GM21447 (cell line): ENCODE measurements around the gene CCL19.

Experiments used
- ATAC-seq: cut with Tn5 transposase; IDR thresholded peaks from one replicate; pipeline ENCODE4 v1.9.1; 2021; ENCODE audit not compliant: unreplicated experiment

CCL19 gene

DNA sequence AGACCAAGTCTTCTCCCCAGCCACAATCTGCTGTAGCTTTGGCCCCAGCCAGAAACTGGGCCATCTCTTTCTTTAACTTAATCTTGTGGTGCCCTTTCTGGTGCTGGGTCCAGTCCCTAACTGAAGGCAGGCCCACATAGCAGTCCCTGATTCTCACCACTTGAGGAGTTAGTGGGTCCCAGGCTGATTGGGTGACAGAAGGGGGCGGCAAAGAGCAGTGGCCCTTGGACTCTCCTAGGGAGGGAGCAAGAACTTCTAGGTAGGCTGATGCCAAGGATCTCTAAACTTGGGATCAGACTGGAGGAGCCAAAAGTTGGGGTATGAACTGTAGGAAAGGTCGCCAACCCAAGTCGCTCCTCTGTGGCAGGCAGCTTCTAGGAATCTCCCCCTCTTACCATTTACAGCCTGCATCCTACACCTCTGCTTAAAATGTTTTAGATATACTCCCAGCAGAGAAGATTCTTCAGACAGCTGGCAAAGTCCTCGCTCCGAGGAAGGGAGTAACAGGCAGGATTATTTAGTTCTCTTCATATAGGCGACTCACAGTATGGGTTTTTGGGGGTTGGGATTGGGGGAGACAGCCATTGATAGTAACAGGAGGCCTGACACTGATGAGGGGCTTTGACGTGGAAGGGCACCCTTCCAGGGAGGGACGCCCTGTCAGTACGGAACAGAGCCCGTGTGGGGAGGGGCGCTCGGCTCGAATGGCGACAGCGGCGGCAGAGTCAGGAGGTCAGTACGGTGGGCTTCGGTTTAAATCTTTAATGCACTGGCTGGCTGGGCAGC is 26.6 kb downstream of the CCL19 start:
- ATAC-seq: peak; percentile 56

DNA sequence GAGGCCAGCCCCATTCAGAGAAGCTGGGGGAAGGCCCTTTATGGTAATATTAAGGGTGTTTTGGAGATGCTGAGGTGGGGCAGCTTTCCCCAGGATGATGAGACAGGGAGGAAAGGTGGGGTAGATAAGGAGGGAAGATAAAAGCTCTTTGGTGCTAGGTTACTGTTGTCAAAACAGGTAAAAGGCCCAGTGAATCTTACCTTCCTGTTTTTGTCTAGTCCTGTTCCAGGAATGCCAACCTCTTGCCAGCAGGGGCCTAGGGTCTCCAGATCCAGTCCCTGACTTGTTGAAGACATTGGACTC is 27.8 kb downstream of the CCL19 start:
- ATAC-seq: no peak

DNA sequence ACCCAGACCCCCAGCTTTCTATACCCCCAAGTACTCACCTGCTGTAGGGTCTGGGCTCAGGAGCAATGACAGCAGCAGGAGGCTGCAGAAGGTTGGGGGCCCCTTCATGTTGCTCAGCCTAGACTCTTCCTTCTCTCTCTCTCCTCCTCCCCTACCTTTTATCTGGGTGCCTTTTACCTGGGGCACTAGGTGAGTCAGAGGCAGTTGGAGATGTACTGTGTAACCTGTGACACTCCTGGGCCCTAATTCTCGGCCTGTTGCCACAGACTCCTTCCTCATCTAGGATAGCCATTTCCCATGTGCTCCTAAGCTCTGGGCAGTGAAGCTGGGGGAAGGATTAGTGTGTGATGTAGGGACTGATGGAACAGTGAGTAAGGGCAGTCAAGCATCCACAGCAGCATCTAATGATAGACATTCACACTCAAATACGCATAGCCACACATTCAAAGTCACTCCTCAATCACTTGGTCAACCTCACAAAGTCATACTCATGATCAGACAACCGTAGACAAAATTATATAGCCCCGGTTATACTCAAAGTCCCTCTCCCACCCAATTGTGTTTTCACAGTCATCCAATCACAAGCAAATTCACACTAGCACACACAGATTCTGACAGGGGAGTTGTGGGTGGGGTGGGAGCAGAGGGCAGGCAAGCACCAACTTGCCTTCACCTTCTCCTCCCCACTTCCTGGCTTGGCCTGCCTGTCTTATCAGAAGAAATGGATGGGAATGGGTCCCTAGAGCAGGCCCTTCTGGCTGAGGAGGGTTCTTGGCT is 28.4 kb downstream of the CCL19 start, which contains the start of gene CCL27:
TSS of gene CCL27 (minus strand) at position 132 of the 777 bp plus-strand sequence. CDS start at position 108, 24 bp downstream.
- no peak for ATAC-seq

DNA sequence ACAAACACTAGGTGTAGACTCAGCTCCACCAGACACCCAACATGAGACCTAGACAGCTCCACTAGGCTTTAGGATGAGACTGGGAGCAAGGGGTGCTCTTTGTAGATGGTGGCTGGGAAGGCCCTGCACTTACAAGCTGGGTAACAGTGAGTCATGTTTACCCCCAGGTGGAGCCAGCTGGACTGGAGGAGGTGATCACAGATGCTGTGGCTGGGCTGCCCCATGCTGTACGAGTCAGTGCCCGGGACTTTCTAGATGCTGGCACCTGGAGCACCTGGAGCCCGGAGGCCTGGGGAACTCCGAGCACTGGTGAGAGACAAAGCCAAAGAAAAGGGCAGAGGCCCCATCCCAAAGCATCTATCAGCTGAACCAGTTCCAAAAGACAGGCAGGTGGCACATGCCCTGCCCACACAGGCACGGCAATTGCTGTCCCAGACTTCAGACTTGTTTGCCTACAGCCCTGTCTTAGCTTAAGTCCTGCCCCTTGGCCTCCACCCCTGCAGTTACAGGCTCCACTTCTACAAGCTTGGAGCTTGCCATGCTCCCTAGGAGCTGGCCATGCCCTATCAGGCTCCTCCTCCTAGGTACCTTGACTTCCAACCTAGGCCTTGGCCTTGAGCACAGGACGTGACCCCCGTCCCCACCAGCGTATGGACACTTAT is 31.4 kb downstream of the CCL19 start:
- ATAC-seq: no peak

DNA sequence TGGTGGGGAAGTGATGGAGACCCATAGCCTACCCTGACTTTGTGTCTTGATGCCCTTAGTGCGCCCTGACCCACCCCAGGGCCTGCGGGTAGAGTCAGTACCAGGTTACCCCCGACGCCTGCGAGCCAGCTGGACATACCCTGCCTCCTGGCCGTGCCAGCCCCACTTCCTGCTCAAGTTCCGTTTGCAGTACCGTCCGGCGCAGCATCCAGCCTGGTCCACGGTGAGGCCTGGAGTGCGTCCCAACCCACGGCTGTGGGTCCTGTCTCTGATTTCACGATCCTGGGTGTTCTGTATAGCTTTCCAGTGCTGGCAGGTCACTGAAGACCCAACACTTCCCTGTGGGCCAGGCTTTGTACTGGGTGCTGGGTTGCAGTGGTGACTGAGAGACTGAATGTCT is 32.6 kb downstream of the CCL19 start:
- no peak for ATAC-seq

DNA sequence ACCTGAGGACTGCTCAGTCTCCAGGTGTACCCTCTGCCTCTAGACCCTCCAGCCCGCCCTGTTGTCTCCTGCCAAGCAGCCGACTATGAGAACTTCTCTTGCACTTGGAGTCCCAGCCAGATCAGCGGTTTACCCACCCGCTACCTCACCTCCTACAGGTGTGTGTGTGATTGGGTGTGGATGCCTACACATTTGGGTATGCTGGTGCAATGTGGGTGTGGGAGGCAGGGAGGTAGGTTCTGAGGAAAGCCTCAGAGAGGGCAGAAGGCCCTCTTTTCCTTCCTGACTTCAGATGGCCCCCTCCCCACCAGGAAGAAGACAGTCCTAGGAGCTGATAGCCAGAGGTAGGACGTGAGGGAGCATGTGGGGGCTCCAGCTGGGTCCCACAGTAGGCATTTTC is 34.1 kb downstream of the CCL19 start:
- no peak for ATAC-seq

DNA sequence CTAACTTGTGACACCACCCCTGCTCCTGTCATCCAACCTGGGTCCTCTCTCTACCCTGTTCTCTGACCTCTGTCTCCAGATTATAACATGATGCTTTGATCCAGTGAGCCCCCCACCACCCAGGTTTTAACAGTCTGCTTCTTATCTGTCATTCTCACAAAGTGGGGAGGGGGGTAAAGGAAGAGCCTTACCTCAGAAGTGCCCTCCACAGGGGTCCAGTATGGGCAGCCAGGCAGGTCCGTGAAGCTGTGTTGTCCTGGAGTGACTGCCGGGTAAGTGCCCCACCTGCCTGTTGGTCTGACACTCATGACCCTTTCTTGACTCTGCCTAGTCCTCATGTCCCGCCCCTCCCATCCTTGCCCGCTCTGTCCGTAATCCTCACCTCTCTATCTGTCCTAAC is 35.7 kb downstream of the CCL19 start:
- ATAC-seq: no peak

DNA sequence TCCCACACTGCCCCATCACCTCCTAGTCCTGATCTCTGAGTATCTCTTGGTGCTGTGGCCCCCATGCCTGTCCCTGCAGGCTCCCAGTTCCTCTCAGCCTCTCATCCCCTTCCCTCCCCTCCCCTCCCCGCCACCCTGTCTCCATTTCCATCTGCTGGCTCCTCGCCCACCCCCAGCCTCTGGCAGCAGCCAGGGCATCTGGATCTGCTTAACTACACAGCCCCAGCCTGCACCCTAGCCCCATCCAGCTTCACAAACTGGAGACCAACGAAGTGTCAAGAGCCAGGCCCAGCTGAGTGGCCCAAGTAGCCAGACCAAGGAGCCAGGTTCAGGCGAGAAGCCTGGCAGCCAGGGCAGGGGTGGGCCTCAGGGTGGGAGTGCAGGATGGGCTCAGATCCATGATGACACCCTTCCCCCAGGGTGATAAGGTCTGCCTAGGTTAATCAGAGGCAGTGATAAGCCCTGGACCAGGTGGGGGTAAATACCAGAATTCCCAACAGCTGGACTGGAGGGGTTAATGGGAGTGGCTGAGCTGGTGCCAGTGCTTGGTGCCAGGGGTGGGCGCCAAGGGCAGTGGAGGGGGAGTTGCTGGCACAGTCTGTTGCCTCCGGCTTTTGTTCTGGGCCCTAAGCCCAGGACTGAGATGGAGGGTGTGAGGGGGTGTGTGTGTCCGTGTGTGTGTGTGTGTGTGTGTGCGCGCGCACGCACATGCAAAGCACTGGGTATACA is 36.6 kb downstream of the CCL19 start:
- no peak for ATAC-seq

DNA sequence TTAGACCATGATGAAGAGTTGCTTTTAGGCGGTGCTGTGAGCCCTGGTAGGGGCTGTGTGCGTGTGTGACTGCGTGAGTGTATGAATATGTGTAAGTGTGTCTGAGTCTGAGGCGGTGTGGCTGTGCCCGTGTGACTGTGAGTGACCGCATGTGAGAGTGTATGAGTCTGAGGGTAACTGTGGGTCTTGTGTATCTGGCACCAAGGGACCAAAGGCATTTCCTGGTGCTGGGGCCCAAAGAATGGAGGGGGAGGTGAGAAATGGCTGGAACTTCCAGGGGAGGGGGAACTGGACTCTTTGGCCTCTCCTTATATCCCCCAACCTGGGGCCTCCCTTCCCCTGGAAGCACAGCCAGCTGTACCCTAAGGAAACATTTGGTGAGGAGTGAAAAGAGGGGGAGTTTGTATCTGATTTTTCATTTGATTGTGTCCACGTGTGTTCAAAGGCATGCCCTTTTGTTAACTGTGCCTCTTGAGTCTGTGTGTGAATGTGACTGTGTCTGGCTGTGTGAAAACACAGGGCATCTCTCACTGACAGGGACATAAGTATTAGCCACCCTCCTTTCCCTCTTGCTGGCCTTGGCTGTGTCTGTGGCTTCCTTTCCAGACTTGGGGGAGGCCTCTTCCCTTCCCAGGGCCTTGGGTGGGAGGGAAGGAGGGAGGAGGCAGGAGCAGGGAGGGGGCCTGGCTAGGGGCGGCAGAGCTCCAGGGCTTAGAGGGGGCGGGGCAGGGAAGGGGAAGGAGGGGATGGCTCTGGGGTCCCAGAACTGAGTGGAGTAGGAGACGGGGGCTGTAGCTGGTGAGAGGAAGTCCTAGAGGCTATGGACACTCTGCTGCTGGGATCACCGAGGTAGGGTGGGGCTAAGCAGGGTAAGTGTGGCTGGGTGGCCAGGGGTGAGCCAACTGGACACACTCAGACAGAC is 37.7 kb downstream of the CCL19 start:
- ATAC-seq: no peak

DNA sequence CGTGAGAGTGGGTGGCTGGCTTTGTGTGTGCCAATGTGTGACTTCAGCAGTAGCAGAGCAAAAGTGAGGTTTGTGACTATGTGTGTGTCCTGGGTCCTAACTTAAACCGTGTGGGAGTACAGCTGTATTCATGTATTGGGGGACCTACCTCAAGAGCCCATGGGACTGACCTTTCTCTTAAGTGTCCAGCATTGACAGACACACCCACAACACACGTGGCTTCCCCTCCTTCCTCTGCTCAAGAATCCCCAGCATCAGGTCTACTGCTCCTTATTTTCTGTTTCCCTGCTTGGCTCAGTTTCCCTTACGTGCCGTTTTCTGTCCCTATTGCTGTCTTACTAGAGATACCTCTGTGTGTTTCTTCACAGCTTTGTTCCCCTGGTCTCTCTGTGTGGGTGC is 38.5 kb downstream of the CCL19 start:
- ATAC-seq: no peak

DNA sequence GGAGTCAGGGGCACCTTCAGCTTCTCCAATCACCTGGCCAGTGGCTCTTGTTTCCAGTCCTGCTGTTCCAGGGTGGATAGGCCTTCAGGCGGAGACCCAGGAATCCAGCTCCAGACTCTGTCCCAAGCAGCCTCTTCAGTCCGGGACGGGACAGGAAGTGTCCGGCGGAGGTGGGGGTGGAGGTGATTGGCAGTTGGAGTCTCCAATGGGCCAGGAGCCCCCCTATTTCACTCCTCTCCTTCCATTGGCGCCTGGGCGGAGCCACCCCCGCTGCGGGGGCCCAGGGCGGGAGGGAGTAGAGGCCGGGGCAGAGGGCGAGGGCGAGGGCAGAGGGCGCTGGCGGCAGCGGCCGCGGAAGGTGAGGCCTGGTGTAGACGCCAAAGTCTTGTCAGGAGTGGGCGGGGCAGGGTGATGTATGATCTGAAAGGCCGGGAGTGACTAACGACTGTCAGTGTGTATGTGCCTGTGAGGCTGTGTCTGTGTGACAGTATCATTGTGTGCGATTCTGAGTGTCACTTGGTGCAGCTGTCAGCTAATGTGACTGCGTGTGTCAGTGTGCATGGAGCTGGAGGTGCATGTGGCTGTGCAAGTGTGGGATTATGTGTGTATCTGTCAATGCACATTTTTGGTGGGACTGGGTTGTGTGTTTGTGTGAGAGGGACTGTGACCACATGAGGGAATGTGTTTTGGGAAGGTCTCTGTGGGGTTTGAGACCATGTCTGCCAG is 39.0 kb downstream of the CCL19 start, which contains the start of gene IL11RA:
TSS of gene IL11RA (plus strand) at position 310 of the 726 bp plus-strand sequence. CDS start 3,033 bp downstream, outside the sequence.
- ATAC-seq: no peak

DNA sequence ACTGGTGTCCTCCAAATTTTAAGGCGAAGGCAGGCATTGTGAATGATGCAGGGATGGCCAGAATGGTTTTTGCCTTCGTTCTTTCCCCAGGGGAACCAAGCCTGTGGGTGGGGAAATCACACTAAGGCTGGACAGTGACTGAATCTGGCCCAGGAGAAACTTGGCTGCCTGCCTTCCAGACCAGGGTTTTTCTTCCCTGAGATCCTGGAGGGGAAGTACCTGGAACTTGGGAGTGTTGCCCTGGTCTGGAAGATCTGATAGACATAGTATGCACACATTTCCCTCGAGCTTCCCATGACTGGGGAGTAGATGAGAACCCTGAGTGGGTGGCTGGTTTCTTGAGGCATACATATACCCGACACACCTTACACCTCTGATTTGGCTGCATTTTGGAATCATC is 39.8 kb downstream of the CCL19 start:
- ATAC-seq: no peak

DNA sequence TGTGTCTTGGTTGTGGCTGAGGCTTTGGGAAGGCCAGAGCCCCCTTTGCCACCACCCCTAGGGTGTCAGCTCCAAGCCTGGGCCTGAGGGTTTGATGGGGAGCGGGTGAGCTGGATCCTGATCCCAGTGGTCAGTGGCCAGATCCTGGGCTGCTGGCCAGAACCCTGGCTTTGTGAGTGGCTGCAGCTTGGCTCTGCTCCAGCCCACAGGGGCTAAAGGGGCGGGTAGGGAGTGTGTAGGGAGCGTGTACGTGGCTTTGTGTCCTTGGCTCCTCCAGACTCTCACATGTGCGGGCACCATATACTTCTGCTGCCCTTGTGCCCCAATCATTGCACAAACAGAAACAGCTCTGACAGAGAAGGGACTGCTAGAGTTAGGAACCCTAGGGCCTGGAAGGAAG is 40.3 kb downstream of the CCL19 start:
- no peak for ATAC-seq

DNA sequence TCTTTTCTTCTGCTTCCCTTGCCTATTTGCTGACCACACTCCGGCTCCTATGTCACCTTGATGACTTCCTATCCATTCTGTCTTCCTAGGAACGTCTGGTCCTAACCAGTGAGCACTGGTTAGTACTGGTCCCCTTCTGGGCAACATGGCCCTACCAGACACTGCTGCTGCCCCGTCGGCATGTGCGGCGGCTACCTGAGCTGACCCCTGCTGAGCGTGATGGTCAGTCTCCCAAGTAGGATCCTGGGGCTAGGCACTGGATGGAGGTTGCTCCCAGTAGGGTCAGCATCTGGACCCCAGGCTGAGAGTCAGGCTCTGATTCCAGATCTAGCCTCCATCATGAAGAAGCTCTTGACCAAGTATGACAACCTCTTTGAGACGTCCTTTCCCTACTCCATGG is 42.4 kb downstream of the CCL19 start:
- no peak for ATAC-seq

DNA sequence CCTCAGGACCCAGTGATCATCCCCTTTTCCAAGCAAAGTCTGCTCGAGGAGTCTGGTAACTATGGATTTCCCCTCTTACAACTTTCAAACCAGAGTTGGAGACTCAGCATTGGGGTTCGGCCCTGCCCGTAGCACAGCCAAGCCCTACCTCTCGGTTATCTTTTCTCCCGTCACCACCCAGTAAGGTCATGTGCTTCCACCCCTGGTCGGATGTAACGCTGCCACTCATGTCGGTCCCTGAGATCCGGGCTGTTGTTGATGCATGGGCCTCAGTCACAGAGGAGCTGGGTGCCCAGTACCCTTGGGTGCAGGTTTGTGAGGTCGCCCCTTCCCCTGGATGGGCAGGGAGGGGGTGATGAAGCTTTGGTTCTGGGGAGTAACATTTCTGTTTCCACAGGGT is 43.4 kb downstream of the CCL19 start:
- ATAC-seq: no peak

DNA sequence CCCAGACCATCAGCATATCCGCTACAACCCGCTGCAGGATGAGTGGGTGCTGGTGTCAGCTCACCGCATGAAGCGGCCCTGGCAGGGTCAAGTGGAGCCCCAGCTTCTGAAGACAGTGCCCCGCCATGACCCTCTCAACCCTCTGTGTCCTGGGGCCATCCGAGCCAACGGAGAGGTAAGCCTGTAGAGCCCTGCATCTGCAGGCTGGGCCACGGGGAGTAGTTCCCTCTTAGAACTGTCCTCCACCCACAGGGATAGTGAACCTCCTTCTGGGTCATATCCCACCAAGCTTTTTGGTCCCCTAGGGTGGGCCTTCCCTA is 44.0 kb downstream of the CCL19 start:
- no peak for ATAC-seq

DNA sequence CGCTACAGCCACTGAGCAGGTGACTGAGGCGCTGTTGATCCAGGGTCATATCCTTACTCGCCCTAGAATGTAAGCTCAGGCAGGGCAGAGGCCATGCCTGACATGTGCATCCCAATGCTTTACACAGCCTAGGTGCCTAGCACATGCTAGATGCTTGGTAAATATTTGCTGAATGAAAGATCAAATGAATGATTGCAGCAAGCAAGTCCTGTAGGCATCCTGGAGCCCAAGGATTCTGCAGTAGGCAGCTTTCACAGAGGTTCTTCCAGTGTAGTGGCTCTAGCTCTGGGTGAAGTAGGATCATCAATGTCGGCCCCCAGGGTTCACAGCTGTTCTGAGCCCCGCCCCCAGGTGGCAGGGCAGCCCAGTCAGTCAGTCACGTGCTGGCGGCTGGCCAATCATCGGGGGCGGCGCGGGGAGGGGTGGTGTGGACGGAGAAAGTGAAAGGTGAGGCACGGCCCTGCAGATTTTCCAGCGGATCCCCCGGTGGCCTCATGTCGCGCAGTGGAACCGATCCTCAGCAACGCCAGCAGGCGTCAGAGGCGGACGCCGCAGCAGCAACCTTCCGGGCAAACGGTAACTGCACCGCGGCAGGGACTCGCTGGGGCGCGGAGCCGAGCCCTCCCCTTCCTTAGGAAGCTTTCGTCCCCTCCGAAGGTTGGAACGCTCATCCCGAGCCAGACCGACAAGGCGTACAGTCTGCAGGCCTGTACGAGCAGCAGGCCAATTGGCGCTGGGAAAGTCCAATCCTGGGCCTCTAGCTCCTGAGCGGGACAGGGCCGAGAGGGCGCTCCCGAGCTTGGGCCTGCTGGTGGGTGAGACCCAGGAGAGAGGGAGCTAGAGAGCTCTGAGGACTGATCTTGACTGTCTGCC is 44.6 kb downstream of the CCL19 start, which contains the start of gene GALT:
TSS of gene GALT (plus strand) at position 465 of the 873 bp plus-strand sequence. CDS start at position 495, 30 bp downstream.
- ATAC-seq: peak; percentile 81

DNA sequence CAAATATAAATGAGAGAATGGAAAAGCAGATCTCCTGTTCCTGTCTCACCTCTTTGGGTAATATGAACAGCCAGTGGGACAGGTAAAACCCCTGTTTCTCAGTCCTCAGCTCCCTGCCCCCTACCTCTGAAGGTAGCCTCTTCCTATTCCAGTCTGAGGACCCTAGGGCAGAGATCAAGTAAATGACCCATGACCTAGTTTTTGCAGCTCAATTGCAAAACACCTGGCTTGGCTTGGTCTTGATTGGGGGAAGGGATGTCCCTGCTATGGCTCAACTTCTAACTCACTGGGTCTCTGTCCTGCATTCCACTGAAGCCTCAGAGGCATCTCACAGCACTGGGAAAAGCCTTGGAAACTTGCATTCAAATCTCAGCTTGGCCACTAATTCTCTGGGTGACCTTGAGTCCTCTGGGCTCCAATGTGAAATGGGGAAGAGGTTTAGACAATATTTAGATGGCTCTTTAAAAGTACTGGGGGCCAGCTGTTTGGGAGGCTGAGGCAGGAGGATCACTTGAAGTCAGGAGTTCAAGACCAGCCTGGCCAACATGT is 46.2 kb downstream of the CCL19 start:
- ATAC-seq: no peak
